ENCODE measurements around the gene SETBP1.

SETBP1 gene

DNA sequence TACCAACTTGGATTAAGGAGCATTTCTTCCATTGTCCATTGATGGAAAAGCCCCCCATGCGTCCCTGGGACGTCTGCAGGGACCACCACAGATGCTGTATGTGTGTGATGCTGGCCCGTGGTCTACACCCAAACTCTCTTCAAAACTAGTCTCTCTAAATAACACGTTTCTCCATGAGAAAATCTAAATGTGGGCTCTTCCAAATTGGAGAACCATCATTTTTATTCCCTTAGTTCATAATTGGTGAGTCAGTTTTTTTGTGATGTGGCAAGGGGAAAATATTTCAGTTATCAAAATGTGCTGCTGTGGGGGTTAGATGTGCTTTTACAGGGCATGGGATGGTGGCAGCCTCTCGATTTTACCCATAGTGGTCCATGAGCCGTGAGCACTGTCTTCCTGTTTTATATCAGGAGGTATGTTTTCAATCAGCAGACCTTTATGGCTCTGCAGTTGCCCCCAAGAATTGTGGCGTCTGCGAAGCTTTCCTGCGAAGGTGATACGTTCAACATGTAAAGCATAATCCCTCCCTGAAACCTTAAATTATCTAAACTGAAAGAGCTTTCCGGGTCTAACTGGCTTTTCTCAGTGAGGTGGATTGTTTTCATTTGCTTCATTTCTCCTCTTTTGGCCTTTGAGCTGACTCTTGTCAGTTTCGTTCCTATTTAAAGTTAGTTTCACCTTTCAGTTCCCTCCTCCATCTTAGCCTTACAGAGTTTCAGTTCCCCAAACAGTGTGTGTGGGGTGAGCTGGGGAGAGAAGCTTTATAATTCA is 78.4 kb downstream of the SETBP1 start:
- H3K9me3 ChIP-seq (ENCODE audit: control insufficient read depth, insufficient read depth, low read depth, low read length): no peaks in the 10 kb centered on the region
- no peak overlapping the region for H3K4me3 ChIP-seq (ENCODE audit: low read depth, low read length)
- ChIA-PET CTCF (interaction anchor here (0.7 kb wide), 1 partner anchor 28 kb away, joined by 6 read pairs; no protein-coding TSS in a partner anchor), POLR2A (no interaction called here)
- H3K4me1 ChIP-seq (ENCODE audit: control insufficient read depth, insufficient read depth, low read length): no peaks in the 10 kb centered on the region
- H3K27ac ChIP-seq (ENCODE audit: extremely low read depth, low read depth, low read length): no peak overlapping the region
- no peaks in the 10 kb centered on the region for H3K36me3 ChIP-seq (ENCODE audit: control insufficient read depth in 2 of 2, insufficient read depth in 1 of 2, low read length in 2 of 2)
- no peak for TF ChIP-seq ZBTB17 (tag by site-specific recombination; IDR thresholded peaks at IDR 0.05)
- TF ChIP-seq ZNF211 (tag by site-specific recombination; IDR thresholded peaks at IDR 0.05; ENCODE audit: low read depth): no peak
- TF ChIP-seq, protein P1, sequence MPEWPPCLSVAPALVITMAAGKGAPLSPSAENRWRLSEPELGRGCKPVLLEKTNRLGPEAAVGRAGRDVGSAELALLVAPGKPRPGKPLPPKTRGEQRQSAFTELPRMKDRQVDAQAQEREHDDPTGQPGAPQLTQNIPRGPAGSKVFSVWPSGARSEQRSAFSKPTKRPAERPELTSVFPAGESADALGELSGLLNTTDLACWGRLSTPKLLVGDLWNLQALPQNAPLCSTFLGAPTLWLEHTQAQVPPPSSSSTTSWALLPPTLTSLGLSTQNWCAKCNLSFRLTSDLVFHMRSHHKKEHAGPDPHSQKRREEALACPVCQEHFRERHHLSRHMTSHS (tag by site-specific recombination; IDR thresholded peaks at IDR 0.05): no peak
- no peak for TF ChIP-seq WT1 (tag by site-specific recombination; IDR thresholded peaks at IDR 0.05)
- TF ChIP-seq ZNF549 (tag by site-specific recombination; IDR thresholded peaks at IDR 0.05): no peak

DNA sequence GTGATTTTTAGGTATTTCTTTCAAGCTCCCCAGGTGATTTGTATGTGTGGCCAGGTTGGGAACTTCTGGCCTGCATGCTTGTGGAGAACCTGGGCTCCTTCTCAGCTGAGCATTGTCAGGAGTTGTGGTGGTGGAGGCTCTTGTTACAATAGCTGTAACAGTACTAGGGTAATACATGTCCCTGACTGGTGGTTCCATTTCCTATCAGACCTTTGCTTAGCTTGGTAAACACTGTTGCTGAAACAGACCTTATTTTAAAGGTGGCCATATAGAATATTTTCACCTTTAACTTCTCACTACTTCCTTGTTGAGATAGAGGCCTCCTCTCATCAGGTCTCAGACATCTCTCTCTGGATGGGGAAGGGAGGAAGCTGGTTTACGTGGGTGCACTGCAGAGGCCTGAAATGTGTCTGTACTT is 79.2 kb downstream of the SETBP1 start:
- CTCF ChIA-PET: no interaction called here
- Histone ChIP-seq H3K4me3 (ENCODE audit: low read depth, low read length) (no peak overlapping the region), H3K4me1 (ENCODE audit: control insufficient read depth, insufficient read depth, low read length) (no peaks in the 10 kb centered on the region), H3K27ac (ENCODE audit: extremely low read depth, low read depth, low read length) (no peak overlapping the region), H3K36me3 (ENCODE audit: control insufficient read depth in 2 of 2, insufficient read depth in 1 of 2, low read length in 2 of 2) (no peaks in the 10 kb centered on the region), H3K9me3 (ENCODE audit: control insufficient read depth, insufficient read depth, low read depth, low read length) (no peaks in the 10 kb centered on the region)
- POLR2A ChIA-PET: no interaction called here
- no peak for TF ChIP-seq ZNF146 (tag by site-specific recombination; IDR thresholded peaks at IDR 0.05)
- TF ChIP-seq TRIM28 (IDR thresholded peaks at IDR 0.05; ENCODE audit: borderline replicate concordance, low read length): no peak
- no peak for TF ChIP-seq GLI2 (tag by site-specific recombination; IDR thresholded peaks at IDR 0.05; ENCODE audit: borderline replicate concordance, low read depth)
- TF ChIP-seq REPIN1 (tag by site-specific recombination; IDR thresholded peaks at IDR 0.05; ENCODE audit: low read depth): no peak
- no peak for TF ChIP-seq SETDB1 (IDR thresholded peaks at IDR 0.05; ENCODE audit: insufficient read length, low read length)
- TF ChIP-seq ZNF23 (tag by site-specific recombination; IDR thresholded peaks at IDR 0.05; ENCODE audit: borderline replicate concordance): no peak

DNA sequence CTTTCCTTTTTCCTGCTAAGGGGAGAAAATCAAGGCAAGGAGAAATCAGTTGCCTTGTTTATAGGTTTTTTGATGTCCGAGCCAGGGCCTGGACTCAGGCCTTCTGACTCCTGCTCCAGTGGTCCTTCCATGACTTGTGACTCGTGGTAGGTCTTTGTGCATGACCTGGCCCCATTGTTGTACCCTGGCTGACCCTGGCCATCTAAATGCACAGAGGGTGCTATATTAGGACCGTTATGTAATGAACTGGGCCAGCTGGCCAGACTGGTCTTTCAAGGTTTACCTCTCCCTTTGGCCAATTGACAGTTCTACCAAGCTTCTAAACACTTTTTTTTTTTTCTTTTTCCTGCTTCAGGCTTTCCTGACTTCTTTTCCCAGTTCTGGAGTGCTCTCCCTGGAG is 81.1 kb downstream of the SETBP1 start:
- H3K27ac ChIP-seq (ENCODE audit: extremely low read depth, low read depth, low read length): no peak overlapping the region
- TF ChIP-seq, protein P2, sequence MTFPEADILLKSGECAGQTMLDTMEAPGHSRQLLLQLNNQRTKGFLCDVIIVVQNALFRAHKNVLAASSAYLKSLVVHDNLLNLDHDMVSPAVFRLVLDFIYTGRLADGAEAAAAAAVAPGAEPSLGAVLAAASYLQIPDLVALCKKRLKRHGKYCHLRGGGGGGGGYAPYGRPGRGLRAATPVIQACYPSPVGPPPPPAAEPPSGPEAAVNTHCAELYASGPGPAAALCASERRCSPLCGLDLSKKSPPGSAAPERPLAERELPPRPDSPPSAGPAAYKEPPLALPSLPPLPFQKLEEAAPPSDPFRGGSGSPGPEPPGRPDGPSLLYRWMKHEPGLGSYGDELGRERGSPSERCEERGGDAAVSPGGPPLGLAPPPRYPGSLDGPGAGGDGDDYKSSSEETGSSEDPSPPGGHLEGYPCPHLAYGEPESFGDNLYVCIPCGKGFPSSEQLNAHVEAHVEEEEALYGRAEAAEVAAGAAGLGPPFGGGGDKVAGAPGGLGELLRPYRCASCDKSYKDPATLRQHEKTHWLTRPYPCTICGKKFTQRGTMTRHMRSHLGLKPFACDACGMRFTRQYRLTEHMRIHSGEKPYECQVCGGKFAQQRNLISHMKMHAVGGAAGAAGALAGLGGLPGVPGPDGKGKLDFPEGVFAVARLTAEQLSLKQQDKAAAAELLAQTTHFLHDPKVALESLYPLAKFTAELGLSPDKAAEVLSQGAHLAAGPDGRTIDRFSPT (tag by site-specific recombination; IDR thresholded peaks at IDR 0.05): no peak
- H3K4me3 ChIP-seq (ENCODE audit: low read depth, low read length): no peak overlapping the region
- ChIA-PET POLR2A (no interaction called here), CTCF (interaction anchor here (0.7 kb wide), 1 partner anchor 1191 kb away, joined by 4 read pairs; no protein-coding TSS in a partner anchor)
- no peaks in the 10 kb centered on the region for H3K4me1 ChIP-seq (ENCODE audit: control insufficient read depth, insufficient read depth, low read length)
- H3K9me3 ChIP-seq (ENCODE audit: control insufficient read depth, insufficient read depth, low read depth, low read length): no peaks in the 10 kb centered on the region
- no peaks in the 10 kb centered on the region for H3K36me3 ChIP-seq (ENCODE audit: control insufficient read depth in 2 of 2, insufficient read depth in 1 of 2, low read length in 2 of 2)

DNA sequence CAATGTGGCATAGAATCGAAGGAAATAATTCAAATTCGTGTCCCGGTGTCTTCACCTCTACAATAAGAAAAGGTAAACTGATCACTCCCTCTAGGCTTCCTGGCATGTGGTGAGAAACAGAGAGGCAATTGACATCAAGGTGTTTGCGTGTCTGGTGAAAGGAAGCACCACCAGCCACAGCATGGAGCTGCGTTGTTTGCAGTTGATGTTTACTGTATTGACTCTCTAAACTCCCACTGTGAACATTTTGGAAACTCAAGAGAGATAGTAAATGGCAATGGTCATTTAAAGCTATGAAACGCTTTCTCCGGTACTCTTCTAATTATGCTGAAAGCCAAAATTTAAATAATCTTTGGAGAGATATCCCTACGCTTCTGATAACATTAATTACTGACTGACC is 82.6 kb downstream of the SETBP1 start:
- no peaks in the 10 kb centered on the region for H3K9me3 ChIP-seq (ENCODE audit: control insufficient read depth, insufficient read depth, low read depth, low read length)
- H3K36me3 ChIP-seq (ENCODE audit: control insufficient read depth in 2 of 2, insufficient read depth in 1 of 2, low read length in 2 of 2): no peaks in the 10 kb centered on the region
- H3K4me1 ChIP-seq (ENCODE audit: control insufficient read depth, insufficient read depth, low read length): no peaks in the 10 kb centered on the region
- ChIA-PET CTCF (no interaction called here), POLR2A (no interaction called here)
- H3K27ac ChIP-seq (ENCODE audit: extremely low read depth, low read depth, low read length): no peak overlapping the region
- H3K4me3 ChIP-seq (ENCODE audit: low read depth, low read length): no peak overlapping the region
- TF ChIP-seq SALL2 (tag by site-specific recombination; IDR thresholded peaks at IDR 0.05; ENCODE audit: borderline replicate concordance): no peak
- TF ChIP-seq, protein P3, sequence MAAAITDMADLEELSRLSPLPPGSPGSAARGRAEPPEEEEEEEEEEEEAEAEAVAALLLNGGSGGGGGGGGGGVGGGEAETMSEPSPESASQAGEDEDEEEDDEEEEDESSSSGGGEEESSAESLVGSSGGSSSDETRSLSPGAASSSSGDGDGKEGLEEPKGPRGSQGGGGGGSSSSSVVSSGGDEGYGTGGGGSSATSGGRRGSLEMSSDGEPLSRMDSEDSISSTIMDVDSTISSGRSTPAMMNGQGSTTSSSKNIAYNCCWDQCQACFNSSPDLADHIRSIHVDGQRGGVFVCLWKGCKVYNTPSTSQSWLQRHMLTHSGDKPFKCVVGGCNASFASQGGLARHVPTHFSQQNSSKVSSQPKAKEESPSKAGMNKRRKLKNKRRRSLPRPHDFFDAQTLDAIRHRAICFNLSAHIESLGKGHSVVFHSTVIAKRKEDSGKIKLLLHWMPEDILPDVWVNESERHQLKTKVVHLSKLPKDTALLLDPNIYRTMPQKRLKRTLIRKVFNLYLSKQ (tag by site-specific recombination; IDR thresholded peaks at IDR 0.05; ENCODE audit: borderline replicate concordance): no peak
- TF ChIP-seq ZFHX2 (tag by site-specific recombination; conservative IDR thresholded peaks at IDR 0.05): no peak
- no peak for TF ChIP-seq ZBTB21 (tag by site-specific recombination; IDR thresholded peaks at IDR 0.05)
- TF ChIP-seq ZNF24 (tag by site-specific recombination; IDR thresholded peaks at IDR 0.05): no peak
- TF ChIP-seq KLF9 (tag by site-specific recombination; IDR thresholded peaks at IDR 0.05; ENCODE audit: low read depth): no peak
- TF ChIP-seq ZNF596 (tag by site-specific recombination; IDR thresholded peaks at IDR 0.05): no peak
- no peak for TF ChIP-seq ZNF561 (tag by site-specific recombination; IDR thresholded peaks at IDR 0.05; ENCODE audit: borderline replicate concordance)
- TF ChIP-seq KLF16 (tag by site-specific recombination; IDR thresholded peaks at IDR 0.05): no peak
